ENCODE data around the gene RPRD1B.
A peak's percentile ranks its signal among the peaks of the same experiment; 100 is the strongest.

RPRD1B gene

DNA sequence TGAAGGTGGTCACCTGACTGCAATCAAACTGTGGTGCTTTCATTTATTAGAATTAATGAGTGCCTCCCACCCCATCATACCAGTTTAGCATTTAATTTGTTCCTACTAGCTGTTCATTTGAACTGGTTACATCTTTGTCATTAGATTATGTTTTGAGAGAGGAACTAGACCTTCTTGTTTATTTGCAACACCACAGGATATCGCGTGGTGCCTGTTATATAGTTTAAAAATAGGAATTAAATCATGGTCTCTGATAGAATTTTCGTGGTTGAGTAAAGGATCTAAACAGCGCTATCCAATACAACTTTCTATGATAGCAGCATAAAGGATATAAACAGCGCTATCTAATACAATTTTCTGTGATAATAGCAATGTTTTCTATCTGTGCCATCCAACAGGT, 2.8 kb downstream of the RPRD1B start:
- DNase-seq (ENCODE audit: low read depth): no peak

- DNase-seq (ENCODE audit: low read depth): no peak
Measured at GRCh38 chr20:38040276-38040675, 6.7 kb downstream of the RPRD1B start.

- DNase-seq (ENCODE audit: low read depth): peak; percentile 35
Measured at GRCh38 chr20:38043512-38044300, 10.2 kb downstream of the RPRD1B start.

DNA sequence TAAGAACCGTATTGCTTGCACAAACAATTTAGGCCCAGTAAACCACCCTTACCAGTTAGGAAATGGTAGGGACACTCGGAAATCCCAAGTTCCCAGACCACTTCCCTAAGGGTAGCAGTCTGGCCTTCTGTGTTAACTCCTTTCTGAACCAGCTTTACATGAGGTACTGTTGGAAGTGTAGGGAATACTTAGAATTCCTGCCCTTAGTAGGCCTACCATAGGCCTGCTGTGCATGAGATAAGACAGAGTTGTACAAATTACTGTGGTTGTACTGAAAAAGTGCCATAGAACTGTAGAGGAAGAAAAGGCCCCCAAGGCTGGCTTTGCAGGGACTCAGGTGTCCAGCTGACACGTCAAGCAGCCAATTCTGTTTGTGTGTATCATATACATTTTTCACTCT, 11.1 kb downstream of the RPRD1B start:
- DNase-seq (ENCODE audit: low read depth): no peak

- no peak for DNase-seq (ENCODE audit: low read depth)
Measured at GRCh38 chr20:38046572-38046971, 13.0 kb downstream of the RPRD1B start.

- DNase-seq (ENCODE audit: low read depth): no peak
Measured at GRCh38 chr20:38049800-38050199, 16.3 kb downstream of the RPRD1B start.

- no peak for DNase-seq (ENCODE audit: low read depth)
Measured at GRCh38 chr20:38050686-38051085, 17.1 kb downstream of the RPRD1B start.

- DNase-seq (ENCODE audit: low read depth): no peak
Measured at GRCh38 chr20:38052870-38053269, 19.3 kb downstream of the RPRD1B start.

GRCh38 chr20:38054647-38055046, 21.1 kb downstream of the RPRD1B start:
- no peak for DNase-seq (ENCODE audit: low read depth)

GRCh38 chr20:38055294-38055693, 21.7 kb downstream of the RPRD1B start:
- no peak for DNase-seq (ENCODE audit: low read depth)

- DNase-seq (ENCODE audit: low read depth): no peak
Measured at GRCh38 chr20:38055848-38056247, 22.3 kb downstream of the RPRD1B start.

- DNase-seq (ENCODE audit: low read depth): peak; percentile 39
Measured at GRCh38 chr20:38057351-38057972, 23.9 kb downstream of the RPRD1B start.

DNA sequence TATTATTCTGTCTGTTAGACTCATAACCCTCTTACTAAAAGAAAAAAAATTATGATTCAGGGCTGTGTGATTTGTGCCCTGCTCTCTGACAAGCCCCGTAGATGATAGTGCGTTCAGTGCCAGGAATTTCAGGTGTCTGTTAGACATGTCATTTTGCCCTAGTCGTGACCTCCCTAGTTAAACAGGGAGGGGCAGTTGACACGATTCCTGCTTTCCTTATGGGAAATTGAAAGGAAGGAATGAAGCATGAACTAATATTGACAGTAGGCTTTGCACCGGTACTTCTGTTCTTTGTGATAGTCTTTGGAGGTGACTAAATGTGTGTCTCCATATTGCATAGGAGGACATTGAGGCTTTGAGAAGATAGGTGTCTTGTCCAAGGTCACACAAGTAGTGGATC, 26.3 kb downstream of the RPRD1B start:
- no peak for DNase-seq (ENCODE audit: low read depth)

- DNase-seq (ENCODE audit: low read depth): no peak
Measured at GRCh38 chr20:38060536-38060935, 27.0 kb downstream of the RPRD1B start.

DNA sequence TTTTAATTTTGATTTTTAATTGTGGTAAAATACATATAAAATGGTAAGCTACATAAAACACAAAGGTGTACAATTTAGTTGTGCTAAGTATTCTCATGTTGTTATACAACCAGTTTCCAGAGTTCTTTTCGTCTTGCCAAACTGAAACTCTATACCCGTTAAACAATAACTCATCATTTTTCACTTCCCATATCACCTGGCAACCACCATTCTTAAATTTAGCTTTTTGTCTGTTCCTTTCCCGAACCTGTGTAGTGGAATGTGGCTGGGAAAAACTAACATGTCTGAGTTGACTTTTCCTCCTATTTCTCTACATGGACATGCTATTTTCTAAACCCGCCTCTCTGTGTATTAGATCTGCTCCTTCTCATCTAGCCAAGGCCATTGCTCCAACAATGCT, 27.6 kb downstream of the RPRD1B start:
- no peak for DNase-seq (ENCODE audit: low read depth)

- DNase-seq (ENCODE audit: low read depth): no peak
Measured at GRCh38 chr20:38062890-38063289, 29.3 kb downstream of the RPRD1B start.

DNA sequence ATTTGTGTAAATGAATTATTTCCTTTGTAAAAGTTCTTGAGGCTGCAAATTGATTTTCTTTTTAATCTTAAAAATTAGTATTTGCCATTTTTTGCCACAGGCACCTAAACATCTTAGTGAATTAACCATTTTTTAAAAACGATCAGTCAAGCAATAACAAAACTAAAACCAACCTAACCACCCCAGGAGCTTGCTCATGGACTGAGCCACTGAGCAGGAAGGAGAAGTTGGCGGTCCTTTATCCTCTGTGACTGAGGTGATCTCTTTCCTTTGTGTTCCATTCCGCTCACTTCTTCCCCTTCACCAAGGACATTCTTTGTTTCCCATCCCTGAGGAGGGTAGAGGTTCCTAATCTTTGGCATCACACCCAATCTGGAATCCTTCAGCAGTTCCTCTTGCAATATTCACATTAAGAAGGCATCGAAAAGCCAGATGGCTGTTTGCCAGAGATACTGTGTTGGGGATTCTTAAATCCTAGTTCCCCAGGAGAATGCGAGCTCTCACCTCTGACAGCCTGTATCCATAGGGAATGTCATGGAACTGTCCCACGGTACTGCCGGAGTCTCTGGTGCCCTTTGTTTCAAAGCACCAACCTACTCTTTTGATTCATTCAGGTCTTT, 30.5 kb downstream of the RPRD1B start:
- no peak for DNase-seq (ENCODE audit: low read depth)

DNA sequence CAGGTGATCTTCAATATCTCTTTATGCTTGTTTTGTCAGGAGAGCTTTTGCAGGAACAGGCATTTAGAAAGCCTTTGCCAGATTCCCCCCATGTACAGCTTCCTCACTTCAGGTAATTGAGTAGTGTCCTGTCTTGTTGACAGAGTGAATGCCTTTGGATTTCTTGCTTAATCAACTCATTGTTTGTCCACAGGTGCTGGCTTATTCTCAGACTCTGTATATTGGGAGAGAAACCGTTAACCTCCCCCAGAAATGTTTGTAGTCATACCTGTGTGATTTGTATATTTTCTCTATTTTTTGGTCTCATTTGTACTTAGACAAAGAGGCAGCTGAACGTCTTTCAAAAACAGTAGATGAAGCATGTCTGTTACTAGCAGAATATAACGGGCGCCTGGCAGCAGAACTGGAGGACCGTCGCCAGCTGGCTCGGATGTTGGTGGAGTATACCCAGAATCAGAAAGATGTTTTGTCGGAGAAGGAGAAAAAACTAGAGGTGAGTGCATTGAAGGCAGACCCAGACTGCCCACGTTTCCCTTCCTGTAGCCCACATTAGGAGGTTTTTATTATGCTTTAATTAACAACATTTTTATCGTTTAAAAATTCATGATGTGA, 32.3 kb downstream of the RPRD1B start:
- no peak for DNase-seq (ENCODE audit: low read depth)

DNA sequence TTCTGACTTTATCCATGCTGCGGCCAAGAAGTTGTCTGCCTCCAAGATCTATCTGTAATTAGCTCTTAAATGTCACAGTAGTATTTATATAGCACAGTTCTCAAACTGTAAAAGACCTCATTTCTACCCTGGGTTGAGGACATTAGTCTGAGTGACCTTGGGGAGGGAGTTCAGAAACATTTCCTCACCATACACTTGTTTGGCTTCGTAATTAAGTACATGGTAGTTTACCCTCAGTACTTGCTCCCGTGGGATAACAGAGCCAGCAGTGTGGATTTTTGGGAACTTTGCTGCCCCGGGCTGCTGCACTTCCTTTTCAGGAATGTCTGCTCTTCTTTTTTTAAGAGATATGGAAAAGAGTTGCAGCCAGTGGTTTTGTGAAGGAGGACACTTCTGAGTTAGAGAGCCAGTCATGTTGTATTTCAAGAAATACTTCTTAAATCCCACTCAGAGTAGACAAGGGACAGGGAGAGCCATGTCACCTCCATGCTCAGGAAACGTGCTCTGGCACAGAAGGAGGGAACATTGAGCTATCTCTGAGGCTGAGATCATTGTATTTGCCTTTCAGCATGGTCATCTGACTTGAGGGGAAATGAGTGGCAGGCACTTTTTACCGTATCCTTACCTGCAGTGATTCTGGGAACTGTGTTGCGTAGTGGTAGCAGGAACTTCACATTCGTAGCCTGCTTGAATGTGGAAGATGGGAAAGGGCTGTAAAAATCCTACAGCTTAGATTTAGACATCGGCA, 33.6 kb downstream of the RPRD1B start:
- no peak for DNase-seq (ENCODE audit: low read depth)

DNA sequence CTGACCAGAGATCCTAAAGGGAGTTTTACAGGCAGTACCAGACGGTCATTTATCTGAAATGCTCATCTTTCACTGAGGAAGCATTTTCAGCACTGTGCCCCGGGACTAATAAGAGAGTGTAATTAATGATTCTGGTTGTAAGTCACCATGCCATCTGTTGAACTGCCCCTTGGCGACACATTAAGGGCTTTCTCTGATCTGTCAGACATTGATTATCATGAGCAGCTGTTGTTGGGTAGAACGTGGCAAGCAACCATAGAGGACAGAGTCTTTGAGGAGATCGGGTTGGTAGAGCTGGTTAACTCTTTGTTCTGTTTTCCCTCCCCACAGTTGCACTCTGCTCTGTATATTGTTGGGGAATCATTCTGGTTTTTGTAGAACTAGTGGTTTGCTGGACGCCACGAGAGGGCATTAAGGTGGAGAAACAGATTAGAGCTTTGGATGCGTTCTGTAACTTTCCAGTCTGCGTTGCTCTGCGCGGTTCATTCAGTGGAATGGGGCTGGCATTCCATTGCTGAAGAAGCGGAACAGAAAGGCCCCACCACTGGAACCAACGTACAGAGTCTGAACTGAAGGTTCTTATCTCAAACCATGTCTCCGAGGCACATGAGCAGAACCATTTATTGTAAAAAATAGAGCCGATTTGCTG, 34.3 kb downstream of the RPRD1B start:
- no peak for DNase-seq (ENCODE audit: low read depth)

- DNase-seq (ENCODE audit: low read depth): no peak
Measured at GRCh38 chr20:38072898-38073297, 39.4 kb downstream of the RPRD1B start.

All from GM04504 (cell line).